SK-N-MC (cell line): ENCODE data around the gene KCND2.

Experiments used
- DNase-seq: peaks from one replicate; pipeline ENCODE4 v3.0.0-alpha.2; 2011; ENCODE audit warnings: low read depth, low spot score
- H3K27ac ChIP-seq: fragments of 200-600 bp; sonication (generic); 2 replicates; pipeline ENCODE4 v1.5.1; 2016; ENCODE audit warnings: mixed run types
- H3K36me3 ChIP-seq: fragments of 200-600 bp; sonication (generic); 2 replicates; pipeline ENCODE4 v1.6.1; 2017; ENCODE audit warnings: antibody characterized with exemption, low read length, mixed read lengths; ENCODE audit not compliant: insufficient read depth
- H3K4me3 ChIP-seq: fragments of 200-600 bp; sonication (generic); 2 replicates; pipeline ENCODE4 v1.5.1; 2016
- H3K9ac ChIP-seq: fragments of 200-600 bp; sonication (generic); 2 replicates; pipeline ENCODE4 v1.8.0; 2017; ENCODE audit warnings: mixed run types, mixed read lengths; ENCODE audit not compliant: insufficient read length
- H3K9me3 ChIP-seq: fragments of 200-600 bp; sonication (generic); 2 replicates; pipeline ENCODE4 v1.6.1; 2017; ENCODE audit warnings: low read depth, mild to moderate bottlenecking, antibody characterized with exemption, low read length, moderate library complexity, mixed read lengths
- EZH2 ChIP-seq: fragments of 200-600 bp; sonication (generic); IDR thresholded peaks from one replicate; pipeline ENCODE4 v1.6.1; 2017; ENCODE audit warnings: antibody characterized with exemption
- FOXP2 ChIP-seq: optimal IDR thresholded peaks from 2 replicates; pipeline ENCODE3; 2011; ENCODE audit warnings: mild to moderate bottlenecking, moderate library complexity; ENCODE audit not compliant: insufficient read depth; ENCODE audit errors: extremely low read length, control extremely low read depth
- POLR2AphosphoS5 ChIP-seq: IDR thresholded peaks from 2 replicates; pipeline ENCODE4 v1.6.1; 2012; ENCODE audit warnings: mild to moderate bottlenecking, low read depth, low read length, borderline replicate concordance

KCND2 gene

DNA sequence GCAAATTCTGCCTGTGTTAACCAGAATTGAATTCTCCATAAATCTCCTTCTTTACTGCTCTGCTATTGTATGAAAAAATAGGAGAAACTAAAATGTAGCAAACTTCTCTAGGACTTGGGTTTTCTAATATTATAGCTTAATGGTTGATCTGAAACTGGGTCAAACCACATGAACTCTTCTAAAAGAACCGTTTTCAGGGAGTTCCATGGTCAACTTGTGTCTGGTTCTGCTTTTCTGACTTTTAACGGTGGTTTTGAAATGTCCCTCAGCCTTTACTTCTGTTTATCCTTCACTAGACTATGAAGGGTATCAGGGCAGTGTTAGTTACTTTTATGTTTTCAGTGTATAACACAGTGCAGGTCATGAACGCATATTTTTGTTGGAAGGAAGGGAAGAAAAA, 342.7 kb downstream of the KCND2 start:
- no peak for TF ChIP-seq POLR2AphosphoS5
- no peak for TF ChIP-seq EZH2
- no peak for TF ChIP-seq FOXP2

GRCh38 chr7:120617275-120617674, 344.3 kb downstream of the KCND2 start:
- Histone ChIP-seq H3K36me3 (no peaks in the 10 kb centered on the region), H3K9ac (no peak overlapping the region), H3K9me3 (no peaks in the 10 kb centered on the region)

More for the DNA sequence above, 342.7 kb downstream of the KCND2 start:
- Histone ChIP-seq H3K9ac (no peak overlapping the region), H3K9me3 (no peaks in the 10 kb centered on the region), H3K27ac (no peak overlapping the region), H3K4me3 (no peak overlapping the region), H3K36me3 (no peaks in the 10 kb centered on the region)
- DNase-seq, result no peak

DNA sequence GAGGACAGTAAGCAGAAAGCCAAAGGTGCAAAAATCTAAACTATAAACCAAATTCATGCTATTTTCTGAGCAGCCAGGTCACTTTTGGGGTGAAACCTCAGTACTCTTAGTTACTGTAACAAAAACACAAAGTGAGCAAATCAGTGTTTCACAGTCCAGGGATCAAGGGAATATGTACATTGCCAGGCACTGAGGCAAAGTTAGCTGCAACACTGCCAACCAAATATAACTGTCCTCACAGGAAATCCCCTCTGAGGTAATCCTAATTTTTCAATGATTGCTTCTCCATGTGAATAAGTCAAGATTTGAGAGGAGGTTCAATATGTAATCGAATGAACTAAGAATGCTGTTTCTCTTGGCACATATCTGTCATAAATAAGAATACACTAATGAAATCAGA, 355.3 kb downstream of the KCND2 start:
- H3K27ac ChIP-seq, result no peak overlapping the region
- no peak overlapping the region for H3K4me3 ChIP-seq
- no peak for DNase-seq
- TF ChIP-seq EZH2 (no peak), POLR2AphosphoS5 (no peak), FOXP2 (no peak)
- H3K36me3 ChIP-seq, result no peaks in the 10 kb centered on the region
- H3K9ac ChIP-seq, result no peak overlapping the region
- no peaks in the 10 kb centered on the region for H3K9me3 ChIP-seq

More at GRCh38 chr7:120617275-120617674, 344.3 kb downstream of the KCND2 start:
- Histone ChIP-seq H3K27ac (no peak overlapping the region), H3K4me3 (no peak overlapping the region)
- no peak for TF ChIP-seq EZH2
- TF ChIP-seq FOXP2, result no peak
- TF ChIP-seq POLR2AphosphoS5, result no peak
- no peak for DNase-seq

- TF ChIP-seq POLR2AphosphoS5 (no peak), EZH2 (no peak), FOXP2 (no peak)
- DNase-seq, result no peak
- Histone ChIP-seq H3K4me3 (no peak overlapping the region), H3K36me3 (no peaks in the 10 kb centered on the region), H3K27ac (no peak overlapping the region), H3K9ac (no peak overlapping the region), H3K9me3 (no peaks in the 10 kb centered on the region)
These were observed 366.9 kb downstream of the KCND2 start for GRCh38 chr7:120639884-120640283.

- Histone ChIP-seq H3K4me3 (no peak overlapping the region), H3K36me3 (no peaks in the 10 kb centered on the region), H3K9me3 (no peaks in the 10 kb centered on the region), H3K27ac (no peak overlapping the region), H3K9ac (no peak overlapping the region)
- DNase-seq, result no peak
- TF ChIP-seq EZH2 (no peak), FOXP2 (no peak), POLR2AphosphoS5 (no peak)
These were observed 373.0 kb downstream of the KCND2 start for GRCh38 chr7:120645966-120646365.

DNA sequence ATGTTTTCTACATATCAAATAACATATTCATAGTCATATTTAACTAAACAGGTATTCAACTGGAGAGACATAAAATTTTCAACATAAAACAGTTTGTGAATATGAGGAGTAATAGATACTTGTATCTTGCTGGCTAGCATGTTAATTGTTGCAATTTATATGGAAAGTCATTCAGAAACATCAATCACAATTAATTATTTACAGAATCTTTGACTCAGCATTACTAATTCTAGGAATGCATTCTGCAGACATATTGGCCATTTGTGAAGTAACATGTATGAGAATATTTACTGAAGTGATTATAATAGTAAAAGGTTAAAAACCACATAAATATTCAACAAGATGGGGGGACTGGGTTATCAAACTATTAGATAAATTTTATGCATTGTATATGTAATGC, 381.3 kb downstream of the KCND2 start:
- Histone ChIP-seq H3K4me3 (no peak overlapping the region), H3K27ac (no peak overlapping the region), H3K9me3 (no peaks in the 10 kb centered on the region), H3K36me3 (no peaks in the 10 kb centered on the region), H3K9ac (no peak overlapping the region)
- TF ChIP-seq POLR2AphosphoS5 (no peak), FOXP2 (no peak), EZH2 (no peak)
- DNase-seq, result no peak

DNA sequence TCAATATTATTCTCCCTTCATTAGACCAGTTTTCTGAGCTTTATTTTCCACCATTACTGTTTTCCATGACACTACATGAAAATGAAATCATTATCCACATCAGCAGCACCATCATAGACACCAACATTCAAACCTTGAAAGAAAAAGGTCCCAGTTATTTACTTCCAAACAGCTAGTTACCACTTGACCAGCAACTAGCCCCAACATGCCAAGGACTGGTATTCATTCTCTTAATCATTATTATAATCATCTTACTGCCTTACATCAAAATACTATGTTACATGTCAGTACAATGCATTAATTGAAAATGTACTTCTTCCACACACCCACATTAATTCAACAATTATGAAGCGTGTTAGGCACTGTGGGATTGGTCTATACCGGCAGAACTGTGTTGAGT, 385.5 kb downstream of the KCND2 start:
- Histone ChIP-seq H3K4me3 (no peak overlapping the region), H3K27ac (no peak overlapping the region), H3K9me3 (no peaks in the 10 kb centered on the region), H3K9ac (no peak overlapping the region), H3K36me3 (no peaks in the 10 kb centered on the region)
- TF ChIP-seq POLR2AphosphoS5, result no peak
- no peak for DNase-seq

GRCh38 chr7:120662291-120662690, 389.3 kb downstream of the KCND2 start:
- no peaks in the 10 kb centered on the region for H3K36me3 ChIP-seq
- no peaks in the 10 kb centered on the region for H3K9me3 ChIP-seq
- H3K27ac ChIP-seq, result no peak overlapping the region
- H3K4me3 ChIP-seq, result no peak overlapping the region
- no peak for DNase-seq
- TF ChIP-seq EZH2 (no peak), POLR2AphosphoS5 (no peak), FOXP2 (no peak)
- H3K9ac ChIP-seq, result no peak overlapping the region

DNA sequence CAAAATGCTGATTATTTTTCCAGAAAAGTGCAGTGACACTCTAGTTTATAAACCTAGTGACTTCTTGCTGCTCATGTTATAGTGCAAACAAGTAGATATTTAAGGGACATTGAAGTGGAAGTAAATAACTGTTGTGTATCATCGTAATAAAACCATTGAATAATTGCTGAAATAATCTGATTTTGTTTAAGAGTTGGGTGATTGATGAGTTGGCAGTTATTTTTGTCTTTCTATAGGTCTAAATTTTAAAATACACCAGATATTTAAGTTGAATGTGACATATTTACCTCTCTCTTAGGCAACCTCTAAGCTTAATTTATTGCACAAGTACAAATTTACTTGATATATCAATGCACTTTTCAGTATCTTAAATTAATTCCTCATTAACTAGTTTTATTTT, 392.1 kb downstream of the KCND2 start:
- TF ChIP-seq EZH2 (no peak), FOXP2 (no peak), POLR2AphosphoS5 (no peak)
- no peak for DNase-seq
- Histone ChIP-seq H3K4me3 (no peak overlapping the region), H3K27ac (no peak overlapping the region), H3K36me3 (no peaks in the 10 kb centered on the region), H3K9ac (no peak overlapping the region), H3K9me3 (no peaks in the 10 kb centered on the region)
